ENCODE results near the gene ZNF3.

Gene ZNF3

GRCh38 chr7:100077205-100077604 lies 4.3 kb downstream of the ZNF3 start:
- TF ChIP-seq SPI1 (IDR thresholded peaks at IDR 0.05; ENCODE audit: borderline replicate concordance, low read depth): no peak
- TF ChIP-seq CTCF (IDR thresholded peaks at IDR 0.05; ENCODE audit: insufficient read depth, low read length): no peak
- no peak for TF ChIP-seq POLR2AphosphoS5 (IDR thresholded peaks at IDR 0.05; ENCODE audit: low read depth)
- TF ChIP-seq GABPA (IDR thresholded peaks at IDR 0.05; ENCODE audit: low read depth): no peak
- no peak for TF ChIP-seq REST (IDR thresholded peaks at IDR 0.05; ENCODE audit: insufficient replicate concordance, low read depth)
- no peak overlapping the region for H3K27ac ChIP-seq (replicated peaks)

GRCh38 chr7:100075418-100075817 lies 6.1 kb downstream of the ZNF3 start:
- TF ChIP-seq POLR2AphosphoS5 (IDR thresholded peaks at IDR 0.05; ENCODE audit: low read depth) (no peak), REST (IDR thresholded peaks at IDR 0.05; ENCODE audit: insufficient replicate concordance, low read depth) (no peak), CTCF (IDR thresholded peaks at IDR 0.05; ENCODE audit: insufficient read depth, low read length) (no peak), SPI1 (IDR thresholded peaks at IDR 0.05; ENCODE audit: borderline replicate concordance, low read depth) (no peak), GABPA (IDR thresholded peaks at IDR 0.05; ENCODE audit: low read depth) (no peak)
- Histone ChIP-seq H3K27me3 (ENCODE audit: insufficient read depth, poor library complexity, severe bottlenecking) (no peaks in the 10 kb centered on the region), H3K4me3 (replicated peaks; ENCODE audit: insufficient read depth, low read length) (no peak overlapping the region), H3K27ac (replicated peaks) (no peak overlapping the region)
- no peak for DNase-seq (ENCODE audit: low read depth in 1 of 2, low spot score in 1 of 2)

More at GRCh38 chr7:100077205-100077604, 4.3 kb downstream of the ZNF3 start:
- H3K27me3 ChIP-seq (ENCODE audit: insufficient read depth, poor library complexity, severe bottlenecking): no peaks in the 10 kb centered on the region
- DNase-seq (ENCODE audit: low read depth in 1 of 2, low spot score in 1 of 2): no peak
- H3K4me3 ChIP-seq (replicated peaks; ENCODE audit: insufficient read depth, low read length): no peak overlapping the region

- TF ChIP-seq POLR2AphosphoS5 (IDR thresholded peaks at IDR 0.05; ENCODE audit: low read depth): no peak
- TF ChIP-seq GABPA (IDR thresholded peaks at IDR 0.05; ENCODE audit: low read depth): no peak
- TF ChIP-seq CTCF (IDR thresholded peaks at IDR 0.05; ENCODE audit: insufficient read depth, low read length): no peak
- TF ChIP-seq REST (IDR thresholded peaks at IDR 0.05; ENCODE audit: insufficient replicate concordance, low read depth): no peak
- no peak for TF ChIP-seq SPI1 (IDR thresholded peaks at IDR 0.05; ENCODE audit: borderline replicate concordance, low read depth)
- Histone ChIP-seq H3K27ac (replicated peaks) (no peak overlapping the region), H3K27me3 (ENCODE audit: insufficient read depth, poor library complexity, severe bottlenecking) (no peaks in the 10 kb centered on the region), H3K4me3 (replicated peaks; ENCODE audit: insufficient read depth, low read length) (no peak overlapping the region)
- DNase-seq (ENCODE audit: low read depth in 1 of 2, low spot score in 1 of 2): no peak
Measured at GRCh38 chr7:100074841-100075240, 6.7 kb downstream of the ZNF3 start.
